ENCODE measurements around the gene AKAP12.

The AKAP12 gene

GRCh38 chr6:151240791-151241642 lies 1.2 kb downstream of the AKAP12 start:
- no peak for TF ChIP-seq CTCF (IDR thresholded peaks at IDR 0.05; ENCODE audit: low read depth, low read length, poor library complexity, severe bottlenecking)
- 0 out of 2 replicates have a peak, but pooled peaks have one; percentile 39 for TF ChIP-seq EZH2phosphoT487 (IDR thresholded peaks at IDR 0.05; ENCODE audit: borderline replicate concordance, low read length)
- no peaks in the 10 kb centered on the region for H3K79me2 ChIP-seq (ENCODE audit: control insufficient read depth, low read length)
- no peaks in the 10 kb centered on the region for H4K20me1 ChIP-seq (ENCODE audit: control insufficient read depth, insufficient read depth, low read depth, low read length)
- no peaks in the 10 kb centered on the region for H3K9me2 ChIP-seq (replicated peaks; ENCODE audit: control insufficient read depth, low read length)
- no peaks in the 10 kb centered on the region for H3K9me3 ChIP-seq (ENCODE audit: control insufficient read depth, insufficient read depth, low read length)
- no peak overlapping the region for H3K27ac ChIP-seq (ENCODE audit: low read depth, low read length)
- H3K36me3 ChIP-seq (ENCODE audit: control insufficient read depth, low read length) = no peaks in the 10 kb centered on the region
- no peaks in the 10 kb centered on the region for H3K4me1 ChIP-seq (ENCODE audit: control insufficient read depth, low read length)
- no peak overlapping the region for H3K4me2 ChIP-seq (ENCODE audit: low read length)
- H3F3A ChIP-seq (ENCODE audit: control insufficient read depth, insufficient read depth) = no peaks in the 10 kb centered on the region
- H3K4me3 ChIP-seq (ENCODE audit: low read length) = no peak overlapping the region
- peaks cover 48% of the 10 kb centered on the region for H3K27me3 ChIP-seq (ENCODE audit: control insufficient read depth, low read length)

- Histone ChIP-seq H3K9me3 (ENCODE audit: control insufficient read depth, insufficient read depth, low read length) (no peaks in the 10 kb centered on the region), H3K9me2 (replicated peaks; ENCODE audit: control insufficient read depth, low read length) (no peaks in the 10 kb centered on the region), H3K36me3 (ENCODE audit: control insufficient read depth, low read length) (no peaks in the 10 kb centered on the region), H3K27ac (ENCODE audit: low read depth, low read length) (no peak overlapping the region), H3K79me2 (ENCODE audit: control insufficient read depth, low read length) (no peaks in the 10 kb centered on the region), H3K4me2 (ENCODE audit: low read length) (no peak overlapping the region), H3K27me3 (ENCODE audit: control insufficient read depth, low read length) (peaks cover 42% of the 10 kb centered on the region), H3K4me3 (ENCODE audit: low read length) (no peak overlapping the region), H3K4me1 (ENCODE audit: control insufficient read depth, low read length) (no peaks in the 10 kb centered on the region), H3F3A (ENCODE audit: control insufficient read depth, insufficient read depth) (no peaks in the 10 kb centered on the region), H4K20me1 (ENCODE audit: control insufficient read depth, insufficient read depth, low read depth, low read length) (no peaks in the 10 kb centered on the region)
- no peak for TF ChIP-seq CTCF (IDR thresholded peaks at IDR 0.05; ENCODE audit: low read depth, low read length, poor library complexity, severe bottlenecking)
- TF ChIP-seq EZH2phosphoT487 (IDR thresholded peaks at IDR 0.05; ENCODE audit: borderline replicate concordance, low read length) = no peak
These were observed 2.1 kb downstream of the AKAP12 start for GRCh38 chr6:151241853-151242252.

GRCh38 chr6:151242420-151242861 lies 2.7 kb downstream of the AKAP12 start:
- Histone ChIP-seq H3K9me2 (replicated peaks; ENCODE audit: control insufficient read depth, low read length) (no peaks in the 10 kb centered on the region), H3K9me3 (ENCODE audit: control insufficient read depth, insufficient read depth, low read length) (no peaks in the 10 kb centered on the region), H3K4me1 (ENCODE audit: control insufficient read depth, low read length) (no peaks in the 10 kb centered on the region), H3K79me2 (ENCODE audit: control insufficient read depth, low read length) (no peaks in the 10 kb centered on the region), H3F3A (ENCODE audit: control insufficient read depth, insufficient read depth) (no peaks in the 10 kb centered on the region), H3K36me3 (ENCODE audit: control insufficient read depth, low read length) (no peaks in the 10 kb centered on the region), H3K4me2 (ENCODE audit: low read length) (no peak overlapping the region), H3K27me3 (ENCODE audit: control insufficient read depth, low read length) (peaks cover 41% of the 10 kb centered on the region), H4K20me1 (ENCODE audit: control insufficient read depth, insufficient read depth, low read depth, low read length) (no peaks in the 10 kb centered on the region), H3K27ac (ENCODE audit: low read depth, low read length) (no peak overlapping the region), H3K4me3 (ENCODE audit: low read length) (no peak overlapping the region)
- TF ChIP-seq EZH2phosphoT487 (IDR thresholded peaks at IDR 0.05; ENCODE audit: borderline replicate concordance, low read length) (no peak), CTCF (IDR thresholded peaks at IDR 0.05; ENCODE audit: low read depth, low read length, poor library complexity, severe bottlenecking) (no peak)

Data from DOHH2 (cell line).